ENCODE measurements around the gene MCFD2.

GRCh38 chr2:46865181-46865970 is 50.2 kb downstream of the MCFD2 start:
- TF ChIP-seq CTCF (IDR thresholded peaks at IDR 0.05) = no peak
- no peak for TF ChIP-seq POLR2A (IDR thresholded peaks at IDR 0.05)

All from adrenal gland (tissue), 5 donors.